ENCODE measurements around the gene WLS.

DNA sequence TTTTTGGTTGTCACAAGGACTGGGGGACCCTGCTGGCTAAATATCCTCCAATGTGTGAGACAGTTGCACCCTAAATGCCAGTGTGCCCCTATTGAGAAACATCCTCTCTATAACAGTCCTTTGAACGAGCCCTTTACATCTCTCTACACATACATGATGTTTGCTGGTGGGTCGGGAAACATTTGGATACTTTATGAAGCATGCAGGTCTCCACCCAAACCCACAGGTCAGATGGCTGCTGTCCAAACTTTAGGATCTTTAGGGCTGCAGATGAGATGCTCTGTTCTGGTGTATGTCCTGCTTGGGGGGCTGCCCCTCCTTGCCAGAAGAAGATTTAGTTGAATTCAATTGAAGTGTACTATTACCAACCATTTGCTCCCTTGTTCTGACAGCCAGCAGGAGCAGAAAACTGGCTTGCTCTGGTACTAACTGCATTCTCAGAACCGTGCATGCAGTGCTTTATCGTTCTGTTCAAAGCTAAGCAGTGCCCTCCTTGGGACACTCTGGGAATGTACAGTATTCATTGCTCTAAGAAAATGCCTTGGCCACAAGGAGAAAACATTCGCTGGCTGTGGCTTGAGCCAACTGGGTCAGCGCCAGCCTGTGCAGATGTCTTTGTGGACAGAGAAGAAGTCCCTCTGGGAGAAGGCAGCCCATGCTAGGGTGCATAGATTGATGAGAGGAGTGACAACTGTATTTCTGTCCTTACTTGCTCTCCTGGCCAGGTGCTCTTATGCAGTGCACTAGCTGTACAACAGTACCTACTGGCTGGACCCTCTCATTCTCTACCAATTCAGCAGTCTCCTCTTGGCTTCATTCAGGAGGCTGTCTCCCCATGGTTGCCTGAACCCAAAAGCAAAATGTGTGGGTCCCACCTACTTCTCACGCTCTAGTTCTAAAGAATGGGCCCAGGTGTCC is 120.5 kb downstream of the WLS start:
- TF ChIP-seq POLR2AphosphoS5 (IDR thresholded peaks at IDR 0.05; ENCODE audit: borderline replicate concordance, low read depth, low read length) (no peak), EZH2 (IDR thresholded peaks at IDR 0.05) (no peak)
